H1 (cell line): ENCODE results near the gene RNASE1. TPM values are rescaled to one million over a fixed set of nuclear protein-coding genes. Genes with fewer than 3 reads are reported as not detected.
A peak's percentile ranks its signal among the peaks of the same experiment; 100 is the strongest.

Source experiments
- CTCF ChIA-PET: fragments of 300-600 bp; sonication (Branson Sonifier 250); formaldehyde crosslinking; loops from one replicate; lab custom pipeline; 2021; ENCODE audit not compliant: partially characterized antibody; lab: Charles Lee
- POLR2A ChIA-PET: fragments of 300-600 bp; sonication (Branson Sonifier 250); formaldehyde crosslinking; loops from one replicate; lab custom pipeline; 2021; ENCODE audit warnings: inconsistent platforms; ENCODE audit not compliant: partially characterized antibody; lab: Charles Lee
- DNase-seq, 2 experiments: peaks; one replicate each; pipeline versions ENCODE4 v3.0.0 to v3.0.0-alpha.2; 2010 to 2022; ENCODE audit warnings: low spot score in 2 of 2, low read depth in 1 of 2, mixed read lengths in 1 of 2
- FAIRE-seq: peaks from 2 replicates; lab custom pipeline; 2011; peaks lifted over from hg19 to GRCh38; lab: Jason Lieb, UNC
- H2AFZ ChIP-seq: 2 replicates; pipeline ENCODE4 v1.8.1; 2012; ENCODE audit warnings: low read length, inconsistent platforms
- H2AK5ac ChIP-seq: 2 replicates; pipeline ENCODE4 v1.6.1; 2013; ENCODE audit warnings: low read depth, low read length
- H2BK120ac ChIP-seq: replicated peaks from 2 replicates; pipeline ENCODE3; 2013; ENCODE audit warnings: low read depth, low read length, inconsistent platforms
- H2BK12ac ChIP-seq: 2 replicates; pipeline ENCODE4 v1.6.1; 2013; ENCODE audit warnings: low read depth, low read length
- H2BK15ac ChIP-seq: 2 replicates; pipeline ENCODE4 v1.6.1; 2013; ENCODE audit warnings: low read length
- H2BK20ac ChIP-seq: 2 replicates; pipeline ENCODE4 v1.6.1; 2013; ENCODE audit warnings: low read length
- H2BK5ac ChIP-seq: 2 replicates; pipeline ENCODE4 v1.6.1; 2013; ENCODE audit warnings: low read depth, low read length
- H3K14ac ChIP-seq: 2 replicates; pipeline ENCODE4 v1.6.1; 2013; ENCODE audit warnings: inconsistent platforms; ENCODE audit not compliant: insufficient read length
- H3K18ac ChIP-seq: 2 replicates; pipeline ENCODE4 v1.6.1; 2013; ENCODE audit warnings: low read length; ENCODE audit errors: extremely low read depth
- H3K23ac ChIP-seq: 2 replicates; pipeline ENCODE4 v1.6.1; 2013; ENCODE audit warnings: inconsistent platforms; ENCODE audit not compliant: insufficient read length
- H3K23me2 ChIP-seq: 2 replicates; pipeline ENCODE4 v1.6.1; 2013; ENCODE audit warnings: low read depth, low read length
- H3K27ac ChIP-seq: 2 replicates; pipeline ENCODE4 v1.6.1; 2011; ENCODE audit warnings: low read depth, low read length, inconsistent platforms
- H3K27me3 ChIP-seq, 4 experiments: replicated peaks in 1 of 4; 1 replicate in 1 of 4; 2 replicates in 3 of 4; pipeline versions ENCODE4 v1.6.1 to v1.8.1; 2011 to 2013; ENCODE audit warnings: low read length in 3 of 4, mild to moderate bottlenecking in 3 of 4, inconsistent platforms in 2 of 4, mixed read lengths in 2 of 4, moderate library complexity in 1 of 4; ENCODE audit not compliant: control insufficient read depth in 3 of 4, insufficient read depth in 3 of 4; ENCODE audit errors: extremely low read depth in 1 of 4
- H3K36me3 ChIP-seq, 4 experiments: 2 replicates each; pipeline versions ENCODE4 v1.6.1 to v1.8.1; 2011 to 2013; ENCODE audit warnings: mild to moderate bottlenecking in 4 of 4, low read length in 3 of 4, moderate library complexity in 2 of 4, control low read depth in 1 of 4, inconsistent platforms in 1 of 4; ENCODE audit not compliant: insufficient read depth in 4 of 4, control insufficient read depth in 2 of 4
- H3K4ac ChIP-seq: replicated peaks from 2 replicates; pipeline ENCODE3; 2013; ENCODE audit warnings: low read length, low read depth, mixed read lengths, inconsistent platforms; ENCODE audit not compliant: insufficient read length
- H3K4me1 ChIP-seq, 4 experiments: replicated peaks in 1 of 4; 1 replicate in 1 of 4; 2 replicates in 3 of 4; pipeline versions ENCODE4 v1.6.1 to v1.8.1; 2011 to 2013; ENCODE audit warnings: low read length in 3 of 4, inconsistent platforms in 2 of 4, mixed read lengths in 1 of 4; ENCODE audit not compliant: insufficient read depth in 4 of 4, control insufficient read depth in 3 of 4
- H3K4me2 ChIP-seq, 2 experiments: 2 replicates each; pipeline versions ENCODE4 v1.6.1 to v1.8.1; 2011 to 2013; ENCODE audit warnings: low read depth in 2 of 2, low read length in 2 of 2, control low read depth in 1 of 2, inconsistent platforms in 1 of 2, mild to moderate bottlenecking in 1 of 2; ENCODE audit not compliant: insufficient read depth in 1 of 2
- H3K4me3 ChIP-seq, 4 experiments: fragments of 200-600, 300-600 bp in 1 of 4; sonication (generic), shearing (Covaris generic), sonication (Bioruptor Twin) in 1 of 4; 2 replicates each; pipeline versions ENCODE4 v1.5.1 to v1.8.1; 2011 to 2016; ENCODE audit warnings: low read length in 4 of 4, low read depth in 3 of 4, control low read depth in 2 of 4, inconsistent platforms in 2 of 4, mild to moderate bottlenecking in 2 of 4, mixed read lengths in 1 of 4, moderate library complexity in 1 of 4; ENCODE audit not compliant: insufficient read depth in 2 of 4; ENCODE audit errors: extremely low read depth in 1 of 4
- H3K56ac ChIP-seq: replicated peaks from 2 replicates; pipeline ENCODE3; 2013; ENCODE audit warnings: low read depth, mild to moderate bottlenecking, mixed read lengths, low read length, inconsistent platforms; ENCODE audit not compliant: insufficient read length
- H3K79me1 ChIP-seq: 2 replicates; pipeline ENCODE4 v1.6.1; 2013; ENCODE audit warnings: low read depth, low read length, control low read depth
- H3K79me2 ChIP-seq, 2 experiments: 2 replicates each; pipeline versions ENCODE4 v1.6.1 to v1.8.1; 2012 to 2013; ENCODE audit warnings: low read length in 2 of 2, mild to moderate bottlenecking in 2 of 2, inconsistent platforms in 1 of 2; ENCODE audit not compliant: insufficient read depth in 2 of 2, control insufficient read depth in 1 of 2
- H3K9ac ChIP-seq, 4 experiments: replicated peaks in 1 of 4; 1 replicate in 1 of 4; 2 replicates in 3 of 4; pipeline versions ENCODE4 v1.6.1 to v1.8.1; 2011 to 2013; ENCODE audit warnings: low read depth in 3 of 4, low read length in 3 of 4, control low read depth in 2 of 4, mild to moderate bottlenecking in 2 of 4, moderate library complexity in 2 of 4, inconsistent platforms in 1 of 4; ENCODE audit errors: extremely low read depth in 1 of 4
- H3K9me3 ChIP-seq, 2 experiments: 2 replicates each; pipeline versions ENCODE4 v1.6.1 to v1.8.1; 2012 to 2013; ENCODE audit warnings: mild to moderate bottlenecking in 2 of 2, moderate library complexity in 2 of 2, control low read depth in 1 of 2, inconsistent platforms in 1 of 2, low read depth in 1 of 2, low read length in 1 of 2, mixed read lengths in 1 of 2; ENCODE audit not compliant: insufficient read depth in 2 of 2
- H4K20me1 ChIP-seq, 2 experiments: replicated peaks in 1 of 2; 2 replicates each; pipeline versions ENCODE3 to v1.8.1; 2011 to 2013; ENCODE audit warnings: inconsistent platforms in 2 of 2, low read length in 2 of 2, mild to moderate bottlenecking in 1 of 2; ENCODE audit not compliant: insufficient read depth in 2 of 2, control insufficient read depth in 1 of 2
- H4K5ac ChIP-seq: 2 replicates; pipeline ENCODE4 v1.6.1; 2013; ENCODE audit warnings: low read length, low read depth, mixed read lengths, inconsistent platforms; ENCODE audit not compliant: insufficient read length
- H4K8ac ChIP-seq: 2 replicates; pipeline ENCODE4 v1.8.0; 2013; ENCODE audit warnings: mild to moderate bottlenecking, moderate library complexity, low read length, inconsistent platforms; ENCODE audit not compliant: insufficient read depth; ENCODE audit errors: extremely low read depth
- H4K91ac ChIP-seq: replicated peaks from 2 replicates; pipeline ENCODE3; 2013; ENCODE audit warnings: low read length, mixed read lengths, inconsistent platforms; ENCODE audit not compliant: insufficient read length
- WGBS, 2 experiments: shearing (Covaris generic) in 1 of 2; methylation state at CpG; one replicate each; pipeline versions ENCODE4 v1.1.6 to v1.1.7; 2013 to 2015; ENCODE audit warnings: low lambda C conversion rate in 2 of 2, mixed read lengths in 2 of 2, inconsistent platforms in 1 of 2, low coverage in 1 of 2, missing lambda C conversion rate in 1 of 2; ENCODE audit not compliant: insufficient replicate concordance in 2 of 2, insufficient coverage in 1 of 2, insufficient read length in 1 of 2; ENCODE audit errors: extremely low coverage in 1 of 2, missing lambda C conversion rate in 1 of 2; 5-methylcytosine and 5-hydroxymethylcytosine counted together
- polyA plus RNA-seq, 7 experiments: library from polyadenylated mRNA; depleted of rRNA in 3 of 7; stranded (reverse) in 5 of 7; unstranded in 2 of 7; fragments of >200 nt in 5 of 7; fragments of 200-250 nt in 2 of 7; gene quantifications; 1 replicate in 5 of 7; 2 replicates in 1 of 7; 4 replicates in 1 of 7; pipeline versions ENCODE4 v1.2.1 to v1.2.3, GENCODE V29; 2011 to 2013; ENCODE audit warnings: missing spikeins in 2 of 7, mixed read lengths in 2 of 7
- total RNA-seq: library from RNA; stranded (reverse); fragmentation: NEBNext Ultra II Directional; extraction: Animal tissue kit (Norgen Biotek cat#: 25700); gene quantifications from 2 replicates; pipeline ENCODE4 v1.2.1, GENCODE V29; 2021

The RNASE1 gene
- total and polyA plus RNA-seq, 2 of the 8 experiments (the other 6 are each of a cell fraction or from before 2014, with no cell fraction given) = 2.2 to 13.4 TPM

GRCh38 chr14:20772650-20773049, 30.0 kb downstream of the RNASE1 start:
- Histone ChIP-seq H3K9ac (no peak overlapping the region), H3K4ac (no peak overlapping the region), H3K36me3 (no peaks in the 10 kb centered on the region), H3K9me3 (no peaks in the 10 kb centered on the region), H3K23ac (no peak overlapping the region), H3K4me2 (no peak overlapping the region), H3K27me3 (peaks cover 0 to 3% (median 0%) of the 10 kb centered on the region in 4 experiments; a peak in 1 of 7 replicates), H2BK120ac (no peak overlapping the region), H2BK5ac (peak overlapping the region; percentile 22; the same call in 1 of the 2 replicates), H2BK12ac (no peak overlapping the region), H3K23me2 (no peaks in the 10 kb centered on the region), H3K79me1 (no peaks in the 10 kb centered on the region), H2AK5ac (no peak overlapping the region), H4K8ac (no peak overlapping the region), H3K14ac (no peak overlapping the region), H3K4me1 (peaks cover 5 to 20% (median 8%) of the 10 kb centered on the region in 4 experiments; a peak in 5 of 7 replicates), H3K79me2 (no peaks in the 10 kb centered on the region), H2BK15ac (no peak overlapping the region), H4K5ac (no peak overlapping the region), H3K4me3 (peak overlapping the region in 1 of 4 experiments; percentile 5; a peak in 1 of 8 replicates), H4K91ac (no peak overlapping the region), H3K27ac (no peak overlapping the region), H3K18ac (no peak overlapping the region), H2BK20ac (0 out of 2 replicates have a peak overlapping the region, but pooled peaks have one; percentile 16), H3K56ac (no peak overlapping the region), H2AFZ (no peak overlapping the region), H4K20me1 (no peaks in the 10 kb centered on the region)
- POLR2A ChIA-PET = no interaction called here
- peak; percentile 36 for FAIRE-seq
- 59% methylated on average over 3 of the region's 3 CpGs; no CpG with 5 or more reads in 1 of the 2 experiments for WGBS, 2 experiments
- DNase-seq = no peak
- CTCF ChIA-PET = no interaction called here
